ENCODE measurements around the gene CDKL2. TPM values are rescaled to one million over a fixed set of nuclear protein-coding genes. Genes with fewer than 3 reads are reported as not detected.
A peak's percentile ranks its signal among the peaks of the same experiment; 100 is the strongest.

Gene CDKL2
- total RNA-seq, 1 experiment from 2014 or later: 5.7 TPM

DNA sequence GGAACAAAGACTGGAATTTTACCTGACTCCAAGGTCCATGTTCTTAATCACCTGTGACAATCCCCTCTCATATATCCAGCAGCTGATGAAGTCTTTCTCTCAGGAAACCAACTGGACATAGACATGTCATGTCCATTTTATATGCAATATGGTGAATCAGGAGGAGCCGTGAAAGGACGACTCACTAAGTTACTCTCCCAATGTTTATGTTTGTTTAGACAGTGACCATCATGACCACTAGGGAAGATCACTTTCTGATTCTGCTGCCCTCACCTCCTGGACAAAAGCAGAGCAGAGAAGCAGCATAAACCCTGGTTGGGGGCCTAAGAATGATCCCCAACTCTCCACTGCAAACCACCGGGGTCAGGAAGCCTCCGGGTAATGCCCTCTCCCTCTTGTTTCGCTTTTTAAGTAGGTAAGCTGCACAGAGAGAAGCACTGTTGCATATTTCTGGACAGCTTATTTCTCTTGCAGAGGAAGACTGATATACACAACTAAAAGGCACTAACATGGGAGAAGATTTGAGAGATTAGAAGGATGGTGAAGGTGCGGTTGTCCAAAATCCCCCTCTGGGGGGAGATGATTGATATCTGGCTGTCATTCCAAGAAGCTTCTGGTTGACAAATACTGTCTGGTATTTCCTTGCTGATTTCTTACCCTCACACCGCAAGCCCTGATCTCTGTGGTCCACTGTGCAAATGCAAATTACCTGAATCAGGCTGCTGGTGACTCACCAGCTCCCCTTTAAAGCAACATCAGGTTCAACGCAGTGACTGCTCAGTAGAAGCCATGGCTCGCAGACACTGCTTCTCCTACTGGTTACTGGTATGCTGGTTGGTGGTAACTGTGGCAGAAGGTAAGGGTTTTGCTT lies 74.8 kb downstream of the CDKL2 start, which contains the start of gene ODAPH:
Gene ODAPH, plus strand, starts transcription at position 773 of the 871 bp plus-strand sequence. Its CDS starts 17 bp downstream, at position 790.
- Histone ChIP-seq H3K27ac (ENCODE audit: low read length) (no peak within 1 kb of the TSS), H3K4me3 (ENCODE audit: low read depth in 2 of 2, low read length in 2 of 2) (no peak within 1 kb of the TSS), H3K4me1 (ENCODE audit: control insufficient read depth, insufficient read depth, low read length) (no peaks in the 10 kb centered on the region), H3K27me3 (ENCODE audit: control insufficient read depth, insufficient read depth, low read length) (peaks cover 3% of the 10 kb centered on the region; the same call in 1 of the 2 replicates), H3K36me3 (ENCODE audit: control insufficient read depth, insufficient read depth, low read length) (no peaks in the 10 kb centered on the region), H3K9me3 (ENCODE audit: control insufficient read depth, insufficient read depth, low read depth, low read length) (no peaks in the 10 kb centered on the region)
- ATAC-seq (no peak), DNase-seq (ENCODE audit: low read depth, low spot score) (no peak)
- in situ Hi-C loops (cut with HindIII; ENCODE audit: low pct_unique_long_range_greater_than_20kb, low sequenced_read_pairs) (no loop called here), intact Hi-C loops (cut with micrococcal nuclease; ENCODE audit: unreplicated experiment) (no loop called here)
- CTCF ChIA-PET: no interaction called here
- TF ChIP-seq, protein P1, sequence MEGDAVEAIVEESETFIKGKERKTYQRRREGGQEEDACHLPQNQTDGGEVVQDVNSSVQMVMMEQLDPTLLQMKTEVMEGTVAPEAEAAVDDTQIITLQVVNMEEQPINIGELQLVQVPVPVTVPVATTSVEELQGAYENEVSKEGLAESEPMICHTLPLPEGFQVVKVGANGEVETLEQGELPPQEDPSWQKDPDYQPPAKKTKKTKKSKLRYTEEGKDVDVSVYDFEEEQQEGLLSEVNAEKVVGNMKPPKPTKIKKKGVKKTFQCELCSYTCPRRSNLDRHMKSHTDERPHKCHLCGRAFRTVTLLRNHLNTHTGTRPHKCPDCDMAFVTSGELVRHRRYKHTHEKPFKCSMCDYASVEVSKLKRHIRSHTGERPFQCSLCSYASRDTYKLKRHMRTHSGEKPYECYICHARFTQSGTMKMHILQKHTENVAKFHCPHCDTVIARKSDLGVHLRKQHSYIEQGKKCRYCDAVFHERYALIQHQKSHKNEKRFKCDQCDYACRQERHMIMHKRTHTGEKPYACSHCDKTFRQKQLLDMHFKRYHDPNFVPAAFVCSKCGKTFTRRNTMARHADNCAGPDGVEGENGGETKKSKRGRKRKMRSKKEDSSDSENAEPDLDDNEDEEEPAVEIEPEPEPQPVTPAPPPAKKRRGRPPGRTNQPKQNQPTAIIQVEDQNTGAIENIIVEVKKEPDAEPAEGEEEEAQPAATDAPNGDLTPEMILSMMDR (IDR thresholded peaks at IDR 0.05): peak; percentile 13; the same call in 1 of the 2 replicates
- TF ChIP-seq SIN3A (IDR thresholded peaks at IDR 0.05; ENCODE audit: borderline replicate concordance, insufficient read depth, low read depth, low read length): no peak
- no peak for TF ChIP-seq POLR2AphosphoS5 (IDR thresholded peaks at IDR 0.05; ENCODE audit: low read depth, low read length)
- no peak for TF ChIP-seq TCF7L2 (IDR thresholded peaks at IDR 0.05; ENCODE audit: low read depth, low read length)
- TF ChIP-seq, protein P2, sequence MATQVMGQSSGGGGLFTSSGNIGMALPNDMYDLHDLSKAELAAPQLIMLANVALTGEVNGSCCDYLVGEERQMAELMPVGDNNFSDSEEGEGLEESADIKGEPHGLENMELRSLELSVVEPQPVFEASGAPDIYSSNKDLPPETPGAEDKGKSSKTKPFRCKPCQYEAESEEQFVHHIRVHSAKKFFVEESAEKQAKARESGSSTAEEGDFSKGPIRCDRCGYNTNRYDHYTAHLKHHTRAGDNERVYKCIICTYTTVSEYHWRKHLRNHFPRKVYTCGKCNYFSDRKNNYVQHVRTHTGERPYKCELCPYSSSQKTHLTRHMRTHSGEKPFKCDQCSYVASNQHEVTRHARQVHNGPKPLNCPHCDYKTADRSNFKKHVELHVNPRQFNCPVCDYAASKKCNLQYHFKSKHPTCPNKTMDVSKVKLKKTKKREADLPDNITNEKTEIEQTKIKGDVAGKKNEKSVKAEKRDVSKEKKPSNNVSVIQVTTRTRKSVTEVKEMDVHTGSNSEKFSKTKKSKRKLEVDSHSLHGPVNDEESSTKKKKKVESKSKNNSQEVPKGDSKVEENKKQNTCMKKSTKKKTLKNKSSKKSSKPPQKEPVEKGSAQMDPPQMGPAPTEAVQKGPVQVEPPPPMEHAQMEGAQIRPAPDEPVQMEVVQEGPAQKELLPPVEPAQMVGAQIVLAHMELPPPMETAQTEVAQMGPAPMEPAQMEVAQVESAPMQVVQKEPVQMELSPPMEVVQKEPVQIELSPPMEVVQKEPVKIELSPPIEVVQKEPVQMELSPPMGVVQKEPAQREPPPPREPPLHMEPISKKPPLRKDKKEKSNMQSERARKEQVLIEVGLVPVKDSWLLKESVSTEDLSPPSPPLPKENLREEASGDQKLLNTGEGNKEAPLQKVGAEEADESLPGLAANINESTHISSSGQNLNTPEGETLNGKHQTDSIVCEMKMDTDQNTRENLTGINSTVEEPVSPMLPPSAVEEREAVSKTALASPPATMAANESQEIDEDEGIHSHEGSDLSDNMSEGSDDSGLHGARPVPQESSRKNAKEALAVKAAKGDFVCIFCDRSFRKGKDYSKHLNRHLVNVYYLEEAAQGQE (IDR thresholded peaks at IDR 0.05; ENCODE audit: insufficient read depth in 1 of 2, low read depth in 2 of 2, low read length in 1 of 2): no peak
- no TSS peak for BruUV-seq (replicated peaks)
- POLR2A ChIA-PET: interaction anchor here (0.6 kb wide), 1 partner anchor 119 kb away, joined by 17 read pairs; no protein-coding TSS in a partner anchor

DNA sequence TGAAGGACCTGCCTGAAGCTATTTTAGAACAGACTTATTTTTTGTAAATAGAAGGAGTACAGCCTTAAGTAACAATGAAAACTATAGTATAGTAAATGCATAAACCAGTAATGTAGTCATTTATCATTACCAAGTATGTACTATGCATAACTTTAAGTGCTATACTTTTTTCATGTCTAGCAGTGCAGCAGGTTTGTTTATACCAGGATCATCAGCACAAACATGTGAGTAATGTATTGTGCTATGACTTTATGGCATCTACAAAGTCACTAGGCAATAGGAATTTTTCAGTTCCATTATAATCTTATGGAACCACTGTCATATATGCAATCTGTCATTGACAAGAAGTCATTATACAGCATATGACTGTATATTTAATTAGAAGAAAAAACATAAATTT lies 77.9 kb downstream of the CDKL2 start:
- TF ChIP-seq, protein P2 (IDR thresholded peaks at IDR 0.05; ENCODE audit: insufficient read depth in 1 of 2, low read depth in 2 of 2, low read length in 1 of 2): no peak
- TF ChIP-seq POLR2AphosphoS5 (IDR thresholded peaks at IDR 0.05; ENCODE audit: low read depth, low read length): no peak
- TF ChIP-seq SIN3A (IDR thresholded peaks at IDR 0.05; ENCODE audit: borderline replicate concordance, insufficient read depth, low read depth, low read length): no peak
- TF ChIP-seq TCF7L2 (IDR thresholded peaks at IDR 0.05; ENCODE audit: low read depth, low read length): no peak
- TF ChIP-seq, protein P1 (IDR thresholded peaks at IDR 0.05): no peak
- ChIA-PET CTCF (no interaction called here), POLR2A (no interaction called here)
- Histone ChIP-seq H3K4me3 (ENCODE audit: low read depth in 2 of 2, low read length in 2 of 2) (no peak overlapping the region), H3K27me3 (ENCODE audit: control insufficient read depth, insufficient read depth, low read length) (no peaks in the 10 kb centered on the region), H3K9me3 (ENCODE audit: control insufficient read depth, insufficient read depth, low read depth, low read length) (no peaks in the 10 kb centered on the region), H3K36me3 (ENCODE audit: control insufficient read depth, insufficient read depth, low read length) (no peaks in the 10 kb centered on the region), H3K27ac (ENCODE audit: low read length) (no peak overlapping the region), H3K4me1 (ENCODE audit: control insufficient read depth, insufficient read depth, low read length) (no peaks in the 10 kb centered on the region)
- BruUV-seq (replicated peaks): no TSS peak
- ATAC-seq (no peak), DNase-seq (ENCODE audit: low read depth, low spot score) (no peak)
- in situ Hi-C loops (cut with HindIII; ENCODE audit: low pct_unique_long_range_greater_than_20kb, low sequenced_read_pairs): no loop called here
- intact Hi-C loops (cut with micrococcal nuclease; ENCODE audit: unreplicated experiment): no loop called here
